Erythroblast (primary cell): Measurements from ENCODE around the gene PPA1.

Experiments used
- GATA1 ChIP-seq: IDR thresholded peaks from 2 replicates; pipeline ENCODE4 v1.6.1; 2011; ENCODE audit warnings: low read depth, mild to moderate bottlenecking, control low read depth, low read length, moderate library complexity
- POLR2A ChIP-seq: IDR thresholded peaks from 2 replicates; pipeline ENCODE4 v1.6.1; 2011; ENCODE audit warnings: mild to moderate bottlenecking, low read length

DNA sequence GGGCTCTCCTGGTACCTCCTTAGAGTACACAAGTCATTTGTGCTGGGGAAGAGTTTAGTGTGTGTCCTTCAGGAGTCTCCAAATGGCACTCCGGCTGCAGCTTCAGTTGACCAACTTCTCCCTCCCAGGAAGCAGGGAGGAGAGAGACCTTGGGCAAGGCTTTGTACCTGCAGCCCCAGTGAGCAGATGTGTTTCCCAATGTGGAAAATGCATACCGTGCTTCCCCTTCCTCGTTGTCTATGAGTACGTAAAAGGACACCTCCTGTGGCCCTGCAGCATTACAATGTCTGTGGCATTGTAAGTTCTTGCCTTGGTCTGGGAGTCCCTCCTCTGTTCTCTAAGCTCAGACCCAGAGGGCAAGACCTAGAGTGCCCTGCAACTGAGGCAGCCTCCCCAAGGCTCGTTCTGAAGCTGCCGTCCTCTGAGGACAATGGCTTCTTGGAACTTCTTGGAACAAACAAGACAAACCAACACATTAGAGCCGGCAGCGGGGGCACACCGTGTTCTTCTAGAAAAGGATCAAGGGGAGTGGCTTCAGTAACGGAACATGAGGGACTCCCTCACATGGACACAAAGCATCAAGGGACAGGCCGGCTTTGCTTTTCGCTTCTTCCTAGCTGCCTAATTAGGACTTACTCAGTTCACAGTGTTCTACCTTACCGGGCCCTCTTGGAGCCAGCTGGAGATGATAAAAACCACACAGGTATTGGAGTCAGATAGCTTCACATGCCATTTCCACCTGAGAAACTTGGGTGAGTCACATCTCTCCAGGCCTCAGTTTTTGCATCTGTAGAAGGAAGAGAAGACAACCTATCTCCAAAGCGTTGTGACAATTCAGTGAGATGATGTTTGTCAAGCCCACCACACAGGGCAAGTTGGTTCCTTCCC lies 20.9 kb upstream of the PPA1 start:
- TF ChIP-seq POLR2A, result no peak
- no peak for TF ChIP-seq GATA1
